DND-41 (cell line): Measurements from ENCODE around the gene CALR.

Source experiments
- ATAC-seq: fragments of 200-7000 bp; cut with Tn5 transposase; 3 replicates; pipeline ENCODE4 v1.9.1; 2021; ENCODE audit warnings: low read depth; ENCODE audit not compliant: insufficient read depth
- DNase-seq: peaks from one replicate; pipeline ENCODE4 v3.0.0-alpha.2; 2020
- H2AFZ ChIP-seq: 2 replicates; pipeline ENCODE4 v1.6.0; 2012; ENCODE audit warnings: low read depth, low read length
- H3K27ac ChIP-seq: 2 replicates; pipeline ENCODE4 v1.5.1; 2012; ENCODE audit warnings: low read length, inconsistent platforms
- H3K27me3 ChIP-seq: fragments of 200-600 bp; sonication (generic); 2 replicates; pipeline ENCODE4 v1.6.0; 2012; ENCODE audit warnings: low read length, mild to moderate bottlenecking, inconsistent platforms; ENCODE audit not compliant: insufficient read depth, poor library complexity
- H3K36me3 ChIP-seq: 2 replicates; pipeline ENCODE4 v1.5.1; 2012; ENCODE audit warnings: low read length, inconsistent platforms; ENCODE audit not compliant: insufficient read depth
- H3K4me1 ChIP-seq: 2 replicates; pipeline ENCODE4 v1.5.1; 2012; ENCODE audit warnings: mild to moderate bottlenecking, low read length; ENCODE audit not compliant: insufficient read depth
- H3K4me2 ChIP-seq: 2 replicates; pipeline ENCODE4 v1.6.0; 2012; ENCODE audit warnings: mild to moderate bottlenecking, moderate library complexity, low read length, inconsistent platforms; ENCODE audit not compliant: insufficient read depth
- H3K4me3 ChIP-seq, 2 experiments: fragments of 200-600 bp in 1 of 2; shearing (Covaris generic) in 1 of 2; 2 replicates each; pipeline ENCODE4 v1.5.1; 2012 to 2016; ENCODE audit warnings: inconsistent platforms in 2 of 2, low read length in 2 of 2, mild to moderate bottlenecking in 2 of 2, low read depth in 1 of 2, moderate library complexity in 1 of 2
- H3K79me2 ChIP-seq: 2 replicates; pipeline ENCODE4 v1.6.0; 2012; ENCODE audit warnings: low read length, inconsistent platforms; ENCODE audit not compliant: insufficient read depth
- H3K9ac ChIP-seq: 2 replicates; pipeline ENCODE4 v1.6.0; 2012; ENCODE audit warnings: low read depth, mild to moderate bottlenecking, inconsistent platforms, low read length, moderate library complexity
- H3K9me3 ChIP-seq: 2 replicates; pipeline ENCODE4 v1.5.1; 2012; ENCODE audit warnings: low read length, moderate library complexity, mild to moderate bottlenecking, inconsistent platforms; ENCODE audit not compliant: insufficient read depth, severe bottlenecking
- H4K20me1 ChIP-seq: 2 replicates; pipeline ENCODE4 v1.6.0; 2012; ENCODE audit warnings: low read length; ENCODE audit not compliant: insufficient read depth
- EZH2 ChIP-seq: IDR thresholded peaks from 3 replicates; pipeline ENCODE4 v1.6.1; 2012; ENCODE audit warnings: borderline replicate concordance, low read depth, mild to moderate bottlenecking, moderate library complexity, low read length, inconsistent platforms; ENCODE audit not compliant: severe bottlenecking
- TF ChIP-seq, protein P1 (sequence below): IDR thresholded peaks from 2 replicates; pipeline ENCODE4 v1.5.1; 2012; ENCODE audit warnings: borderline replicate concordance, low read length, moderate library complexity, mild to moderate bottlenecking; ENCODE audit not compliant: poor library complexity, severe bottlenecking; ENCODE audit errors: extremely low read depth

CALR gene

GRCh38 chr19:12891553-12892021 is 46.8 kb upstream of the CALR start:
- H3K4me1 ChIP-seq = peaks cover 32% of the 10 kb centered on the region
- H2AFZ ChIP-seq = peak overlapping the region; percentile 86; the same call in 1 of the 2 replicates
- peaks cover 16% of the 10 kb centered on the region for H4K20me1 ChIP-seq
- peak overlapping the region; percentile 69 for H3K27ac ChIP-seq
- H3K27me3 ChIP-seq = no peaks in the 10 kb centered on the region
- H3K9me3 ChIP-seq = no peaks in the 10 kb centered on the region
- H3K9ac ChIP-seq = peak overlapping the region; percentile 62
- TF ChIP-seq, protein P1, sequence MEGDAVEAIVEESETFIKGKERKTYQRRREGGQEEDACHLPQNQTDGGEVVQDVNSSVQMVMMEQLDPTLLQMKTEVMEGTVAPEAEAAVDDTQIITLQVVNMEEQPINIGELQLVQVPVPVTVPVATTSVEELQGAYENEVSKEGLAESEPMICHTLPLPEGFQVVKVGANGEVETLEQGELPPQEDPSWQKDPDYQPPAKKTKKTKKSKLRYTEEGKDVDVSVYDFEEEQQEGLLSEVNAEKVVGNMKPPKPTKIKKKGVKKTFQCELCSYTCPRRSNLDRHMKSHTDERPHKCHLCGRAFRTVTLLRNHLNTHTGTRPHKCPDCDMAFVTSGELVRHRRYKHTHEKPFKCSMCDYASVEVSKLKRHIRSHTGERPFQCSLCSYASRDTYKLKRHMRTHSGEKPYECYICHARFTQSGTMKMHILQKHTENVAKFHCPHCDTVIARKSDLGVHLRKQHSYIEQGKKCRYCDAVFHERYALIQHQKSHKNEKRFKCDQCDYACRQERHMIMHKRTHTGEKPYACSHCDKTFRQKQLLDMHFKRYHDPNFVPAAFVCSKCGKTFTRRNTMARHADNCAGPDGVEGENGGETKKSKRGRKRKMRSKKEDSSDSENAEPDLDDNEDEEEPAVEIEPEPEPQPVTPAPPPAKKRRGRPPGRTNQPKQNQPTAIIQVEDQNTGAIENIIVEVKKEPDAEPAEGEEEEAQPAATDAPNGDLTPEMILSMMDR = no peak
- TF ChIP-seq EZH2 = no peak
- H3K79me2 ChIP-seq = peaks cover 30% of the 10 kb centered on the region
- H3K36me3 ChIP-seq = peaks cover 38% of the 10 kb centered on the region
- DNase-seq = no peak
- peak overlapping the region; percentile 99 for H3K4me2 ChIP-seq
- peak overlapping the region; percentile 70 to 97; a peak in 3 of 4 replicates for H3K4me3 ChIP-seq
- no peak for ATAC-seq

- TF ChIP-seq, protein P1 = no peak
- Histone ChIP-seq H3K4me1 (peaks cover 32% of the 10 kb centered on the region), H4K20me1 (peaks cover 16% of the 10 kb centered on the region), H2AFZ (no peak overlapping the region), H3K36me3 (peaks cover 57% of the 10 kb centered on the region), H3K79me2 (peaks cover 30% of the 10 kb centered on the region), H3K27me3 (no peaks in the 10 kb centered on the region), H3K9me3 (no peaks in the 10 kb centered on the region), H3K27ac (no peak overlapping the region), H3K4me3 (no peak overlapping the region), H3K4me2 (peak overlapping the region; percentile 11; the same call in 1 of the 2 replicates), H3K9ac (no peak overlapping the region)
- ATAC-seq = no peak
- no peak for DNase-seq
Measured at GRCh38 chr19:12893582-12893981, 44.8 kb upstream of the CALR start.

- Histone ChIP-seq H3K4me3 (no peak overlapping the region), H4K20me1 (peaks cover 12% of the 10 kb centered on the region), H3K4me1 (peaks cover 20% of the 10 kb centered on the region), H2AFZ (no peak overlapping the region), H3K27ac (no peak overlapping the region), H3K9me3 (no peaks in the 10 kb centered on the region), H3K4me2 (no peak overlapping the region), H3K36me3 (peaks cover 70% of the 10 kb centered on the region), H3K79me2 (peaks cover 21% of the 10 kb centered on the region), H3K27me3 (no peaks in the 10 kb centered on the region), H3K9ac (no peak overlapping the region)
- DNase-seq = no peak
- no peak for TF ChIP-seq EZH2
- TF ChIP-seq, protein P1 = no peak
- ATAC-seq = no peak
Measured at GRCh38 chr19:12896460-12896859, 41.9 kb upstream of the CALR start.
